Fibroblast of lung (primary cell): ENCODE data around the gene RBBP5. TPM values are rescaled to one million over a fixed set of nuclear protein-coding genes. Genes with fewer than 3 reads are reported as not detected.

Source experiments
- DNase-seq, 2 donors: peaks; one replicate each; pipeline versions ENCODE4 v3.0.0 to v3.0.0-alpha.2; 2010; ENCODE audit warnings: low read depth in 2 of 2
- H2AFZ ChIP-seq: 2 replicates; pipeline ENCODE4 v1.5.1; 2012; ENCODE audit warnings: low read length, control low read depth, inconsistent platforms
- H3K27ac ChIP-seq: 2 replicates; pipeline ENCODE4 v1.5.1; 2011; ENCODE audit warnings: low read length, control low read depth; ENCODE audit not compliant: insufficient read depth
- H3K27me3 ChIP-seq: 2 replicates; pipeline ENCODE4 v1.5.1; 2011; ENCODE audit warnings: mild to moderate bottlenecking, low read length; ENCODE audit not compliant: control insufficient read depth, insufficient read depth
- H3K36me3 ChIP-seq: 2 replicates; pipeline ENCODE4 v1.5.1; 2011; ENCODE audit warnings: low read length; ENCODE audit not compliant: control insufficient read depth, insufficient read depth
- H3K4me1 ChIP-seq: 2 replicates; pipeline ENCODE4 v1.5.1; 2011; ENCODE audit warnings: low read length; ENCODE audit not compliant: control insufficient read depth, insufficient read depth; ENCODE audit errors: extremely low read depth
- H3K4me2 ChIP-seq: 2 replicates; pipeline ENCODE4 v1.5.1; 2011; ENCODE audit warnings: low read length, control low read depth; ENCODE audit not compliant: insufficient read depth; ENCODE audit errors: extremely low read depth
- H3K4me3 ChIP-seq, 4 experiments: fragments of 200-600 bp in 1 of 4; sonication (generic) in 1 of 4; replicated peaks in 1 of 4; 2 replicates each; pipeline ENCODE4 v1.5.1; 2011 to 2016; ENCODE audit warnings: low read length in 4 of 4, low read depth in 3 of 4, mild to moderate bottlenecking in 3 of 4, control low read depth in 2 of 4, inconsistent platforms in 1 of 4, mixed read lengths in 1 of 4; ENCODE audit not compliant: insufficient read depth in 1 of 4; ENCODE audit errors: control extremely low read depth in 1 of 4
- H3K79me2 ChIP-seq: 2 replicates; pipeline ENCODE4 v1.5.1; 2012; ENCODE audit warnings: mild to moderate bottlenecking, low read length, inconsistent platforms; ENCODE audit not compliant: control insufficient read depth, insufficient read depth
- H3K9ac ChIP-seq: 2 replicates; pipeline ENCODE4 v1.5.1; 2011; ENCODE audit warnings: mild to moderate bottlenecking, low read length, control low read depth; ENCODE audit not compliant: insufficient read depth
- H3K9me3 ChIP-seq: 2 replicates; pipeline ENCODE4 v1.5.1; 2012; ENCODE audit warnings: low read depth, low read length; ENCODE audit not compliant: control insufficient read depth, insufficient read depth
- H4K20me1 ChIP-seq: 2 replicates; pipeline ENCODE4 v1.5.1; 2011; ENCODE audit warnings: low read length; ENCODE audit not compliant: control insufficient read depth, insufficient read depth; ENCODE audit errors: extremely low read depth
- CTCF ChIP-seq, 2 donors: IDR thresholded peaks in 1 of 2; conservative IDR thresholded peaks in 1 of 2; 1 replicate in 1 of 2; 2 replicates in 1 of 2; pipeline ENCODE4 v1.5.1; 2011 to 2012; ENCODE audit warnings: low read length in 2 of 2, control low read depth in 1 of 2, inconsistent platforms in 1 of 2, low read depth in 1 of 2, mild to moderate bottlenecking in 1 of 2
- EZH2 ChIP-seq: IDR thresholded peaks from 2 replicates; pipeline ENCODE4 v1.5.1; 2012; ENCODE audit warnings: low read length, control low read depth, mild to moderate bottlenecking; ENCODE audit errors: missing control alignments
- polyA plus RNA-seq, 2 donors: library from polyadenylated mRNA; depleted of rRNA in 1 of 2; stranded (reverse) in 1 of 2; unstranded in 1 of 2; fragments of >200 nt; gene quantifications; 2 replicates each; pipeline ENCODE4 v1.2.1, GENCODE V29; 2011 to 2012; ENCODE audit warnings: missing spikeins in 1 of 2
- total RNA-seq: library from RNA; depleted of rRNA; stranded (reverse); fragments of >200 nt; gene quantifications from 2 replicates; pipeline ENCODE4 v1.2.1, GENCODE V29; 2014

The RBBP5 gene
- total and polyA plus RNA-seq, 2 donors (not counting 1 experiment from before 2014, with no cell fraction given), result 16.4 to 19.8 TPM

GRCh38 chr1:205082431-205082830 is 39.3 kb downstream of the RBBP5 start:
- no peak overlapping the region for H3K27ac ChIP-seq
- no peak overlapping the region for H2AFZ ChIP-seq
- no peak overlapping the region for H3K4me3 ChIP-seq
- no peaks in the 10 kb centered on the region for H3K79me2 ChIP-seq
- no peak overlapping the region for H3K9ac ChIP-seq
- H4K20me1 ChIP-seq, result no peaks in the 10 kb centered on the region
- DNase-seq, result no peak
- H3K9me3 ChIP-seq, result no peaks in the 10 kb centered on the region
- TF ChIP-seq CTCF (conservative IDR thresholded peaks at IDR 0.05 in 1 of 2, IDR thresholded peaks at IDR 0.05 in 1 of 2; ENCODE audit: low read depth in 1 of 2, low read length in 2 of 2) (no peak), EZH2 (no peak)
- H3K4me1 ChIP-seq, result no peaks in the 10 kb centered on the region
- no peak overlapping the region for H3K4me2 ChIP-seq
- H3K36me3 ChIP-seq, result no peaks in the 10 kb centered on the region
- H3K27me3 ChIP-seq, result no peaks in the 10 kb centered on the region

- Histone ChIP-seq H3K79me2 (no peaks in the 10 kb centered on the region), H4K20me1 (no peaks in the 10 kb centered on the region), H3K9me3 (no peaks in the 10 kb centered on the region), H3K4me2 (no peak overlapping the region), H3K4me3 (no peak overlapping the region), H3K4me1 (no peaks in the 10 kb centered on the region), H2AFZ (no peak overlapping the region), H3K27me3 (no peaks in the 10 kb centered on the region), H3K36me3 (no peaks in the 10 kb centered on the region), H3K9ac (no peak overlapping the region), H3K27ac (no peak overlapping the region)
- TF ChIP-seq EZH2 (no peak), CTCF (conservative IDR thresholded peaks at IDR 0.05 in 1 of 2, IDR thresholded peaks at IDR 0.05 in 1 of 2; ENCODE audit: low read depth in 1 of 2, low read length in 2 of 2) (no peak)
- no peak for DNase-seq
These were observed 43.9 kb downstream of the RBBP5 start for GRCh38 chr1:205077934-205078311.

- H3K4me2 ChIP-seq, result no peak overlapping the region
- H3K4me1 ChIP-seq, result no peaks in the 10 kb centered on the region
- no peaks in the 10 kb centered on the region for H3K27me3 ChIP-seq
- no peak for TF ChIP-seq CTCF (conservative IDR thresholded peaks at IDR 0.05 in 1 of 2, IDR thresholded peaks at IDR 0.05 in 1 of 2; ENCODE audit: low read depth in 1 of 2, low read length in 2 of 2)
- no peak for TF ChIP-seq EZH2
- no peaks in the 10 kb centered on the region for H3K9me3 ChIP-seq
- no peak overlapping the region for H2AFZ ChIP-seq
- no peak overlapping the region for H3K9ac ChIP-seq
- H3K79me2 ChIP-seq, result no peaks in the 10 kb centered on the region
- no peak overlapping the region for H3K4me3 ChIP-seq
- H3K27ac ChIP-seq, result no peak overlapping the region
- no peaks in the 10 kb centered on the region for H3K36me3 ChIP-seq
- peak in 1 of 2 donors; percentile 7 for DNase-seq
- no peaks in the 10 kb centered on the region for H4K20me1 ChIP-seq
These were observed 44.4 kb downstream of the RBBP5 start for GRCh38 chr1:205077158-205077933.
